ENCODE results near the gene PTTG1IP. TPM values are rescaled to one million over a fixed set of nuclear protein-coding genes. Genes with fewer than 3 reads are reported as not detected.

Gene PTTG1IP, protein sequence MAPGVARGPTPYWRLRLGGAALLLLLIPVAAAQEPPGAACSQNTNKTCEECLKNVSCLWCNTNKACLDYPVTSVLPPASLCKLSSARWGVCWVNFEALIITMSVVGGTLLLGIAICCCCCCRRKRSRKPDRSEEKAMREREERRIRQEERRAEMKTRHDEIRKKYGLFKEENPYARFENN
- total RNA-seq, result 10 to 100 TPM; 80.3 to 82.6 TPM

DNA sequence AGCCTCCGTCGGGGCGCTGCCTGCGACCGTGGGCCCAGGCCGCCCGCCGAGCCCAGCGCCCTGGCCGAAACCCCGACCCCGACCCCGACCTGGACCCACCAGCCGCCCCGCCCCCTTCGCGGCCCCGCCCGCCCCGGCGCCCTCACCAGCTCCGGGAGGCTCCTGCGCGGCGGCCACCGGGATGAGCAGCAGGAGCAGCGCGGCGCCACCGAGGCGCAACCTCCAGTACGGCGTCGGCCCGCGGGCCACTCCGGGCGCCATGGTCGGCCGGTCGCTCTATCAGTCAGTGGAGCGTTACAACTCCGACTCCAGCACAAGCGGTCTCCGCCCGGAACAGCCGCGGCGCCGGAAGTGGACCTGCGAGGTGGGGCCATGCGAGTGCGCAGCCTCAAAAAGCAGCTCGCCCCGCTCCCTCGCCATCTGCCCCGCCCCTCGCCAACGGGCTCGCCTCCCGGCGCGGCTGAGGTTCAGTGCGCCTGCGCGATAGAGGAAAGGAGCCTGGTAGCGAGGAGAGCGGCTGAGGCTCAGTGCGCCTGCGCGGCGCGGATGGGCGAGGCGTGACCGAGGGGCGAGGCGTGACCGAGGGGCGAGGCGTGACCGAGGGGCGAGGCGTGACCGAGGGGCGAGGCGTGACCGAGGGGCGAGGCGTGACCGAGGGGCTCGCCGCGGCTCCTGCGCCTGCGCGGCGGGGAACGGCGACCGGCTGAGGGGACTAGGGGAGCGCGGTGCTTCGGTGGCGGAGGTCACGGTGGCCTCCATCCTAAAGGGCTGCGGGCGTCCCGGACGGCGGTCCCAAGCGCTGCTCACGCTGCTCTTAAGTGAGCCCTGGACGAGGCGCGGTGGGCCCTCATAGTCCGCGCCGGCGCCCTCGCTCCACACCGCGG lies at the start of gene PTTG1IP:
Gene PTTG1IP (minus strand): TSS at position 335 of the 884 bp plus-strand sequence. CDS start 74 bp downstream, at position 261.
- CTCF ChIA-PET, result interaction anchor here (1.0 to 7.3 kb wide), 14 partner anchors 10 to 264 kb away, joined by 3 to 84 read pairs (median 4); partner anchors contain the start of genes SUMO3 and UBE2G2
- peak; percentile 100 for DNase-seq
- Mint-ChIP-seq H3K36me3 (ENCODE audit: low read depth) (peaks cover 16% of the 10 kb centered on the region), H3K4me1 (peaks cover 59% of the 10 kb centered on the region), H3K27me3 (no peaks in the 10 kb centered on the region), H3K9me3 (no peaks in the 10 kb centered on the region), H3K4me3 (peak within 1 kb of the TSS; percentile 93), H3K27ac (peak within 1 kb of the TSS; percentile 92)
- POLR2A ChIA-PET, result interaction anchor here (0.6 to 5.2 kb wide), 31 partner anchors 8 to 1449 kb away, joined by 3 to 76 read pairs (median 5); partner anchors contain the start of genes ADARB1, ITGB2, KRTAP12-3 and SLX9

DNA sequence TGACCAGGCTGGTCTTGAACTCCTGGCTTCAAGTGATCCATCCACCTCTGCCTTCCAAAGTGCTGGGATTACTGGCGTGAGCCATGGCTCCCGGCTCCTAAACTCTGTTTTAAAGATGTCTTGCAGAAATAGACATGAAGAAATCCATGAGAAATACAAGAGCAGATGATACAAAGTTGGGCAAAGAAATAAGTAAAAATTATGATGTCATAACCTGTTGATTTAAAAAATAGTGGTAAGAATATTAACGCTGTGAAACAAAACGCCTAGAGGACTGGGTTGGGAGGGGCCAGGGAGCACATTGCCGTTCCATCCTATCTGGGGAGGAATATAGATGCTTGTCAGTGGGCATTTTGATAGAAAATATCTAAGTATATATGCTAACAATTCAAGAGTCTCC lies 48.4 kb upstream of the PTTG1IP start:
- ChIA-PET CTCF (no interaction called here), POLR2A (interaction anchor here (1.8 kb wide), 1 partner anchor 18 kb away, joined by 4 read pairs; the partner anchor contains the start of gene SLX9)
- peak overlapping the region; percentile 100 for H3K4me3 Mint-ChIP-seq
- DNase-seq, result no peak
- peaks cover 71% of the 10 kb centered on the region for H3K4me1 Mint-ChIP-seq
- H3K36me3 Mint-ChIP-seq (ENCODE audit: low read depth), result peaks cover 55% of the 10 kb centered on the region
- peak overlapping the region; percentile 62 for H3K27ac Mint-ChIP-seq
- no peaks in the 10 kb centered on the region for H3K27me3 Mint-ChIP-seq
- H3K9me3 Mint-ChIP-seq, result no peaks in the 10 kb centered on the region

DNA sequence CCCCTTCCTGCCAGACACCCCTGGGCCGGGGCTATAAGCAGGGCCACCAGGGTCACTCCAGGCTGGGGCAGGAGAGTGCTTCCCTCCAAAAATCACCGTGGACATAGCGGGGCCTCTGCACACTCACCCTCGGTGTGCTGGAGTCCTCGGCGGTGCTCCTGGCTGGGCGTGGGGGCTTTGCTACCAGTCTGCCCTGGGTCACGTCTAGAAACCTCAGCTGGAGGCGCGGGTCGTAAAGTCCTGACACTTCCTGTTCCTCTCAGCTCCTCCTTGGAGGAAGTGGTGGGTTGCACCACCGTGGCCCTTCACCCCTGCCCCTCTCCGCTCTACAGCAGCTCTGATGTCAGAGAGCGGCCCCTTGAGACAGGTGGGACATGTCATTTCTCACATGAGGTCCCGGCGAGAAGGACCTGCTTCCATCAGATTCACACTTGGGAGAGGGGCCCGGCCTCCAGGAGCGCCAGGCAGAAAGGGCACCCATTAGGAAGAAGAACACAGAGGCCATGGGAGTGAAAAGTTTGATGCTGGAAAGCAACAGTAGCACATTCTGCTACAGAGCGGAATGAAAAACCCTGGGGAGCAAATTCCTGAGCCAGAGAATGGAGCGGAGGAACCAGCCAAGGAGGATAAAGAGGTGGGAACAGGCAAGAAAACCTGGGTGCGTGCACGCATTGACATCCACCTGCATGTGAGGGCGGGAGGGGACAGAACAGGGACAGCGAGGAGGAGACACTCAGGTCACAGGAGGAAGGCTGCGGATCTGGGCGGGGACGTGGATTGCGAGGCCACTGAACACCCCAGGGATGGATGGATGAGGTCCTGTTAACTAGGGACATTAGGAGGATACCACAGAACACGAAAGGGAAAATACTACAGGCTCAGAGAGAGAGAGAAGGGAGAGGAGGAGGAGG lies 47.5 kb upstream of the PTTG1IP start, which contains the start of gene ITGB2:
Gene ITGB2 (minus strand): TSS at position 206 of the 911 bp plus-strand sequence. CDS start 10,117 bp downstream, outside the sequence.
- no peaks in the 10 kb centered on the region for H3K27me3 Mint-ChIP-seq
- peak; percentile 76 for DNase-seq
- H3K4me3 Mint-ChIP-seq, result peak within 1 kb of the TSS; percentile 100
- ChIA-PET CTCF (interaction anchor here (1.0 to 1.6 kb wide), 2 partner anchors 10 to 121 kb away, joined by 4 read pairs; no protein-coding TSS in a partner anchor), POLR2A (interaction anchor here (0.7 to 2.4 kb wide), 8 partner anchors 8 to 50 kb away, joined by 3 to 14 read pairs (median 4); partner anchors contain the start of gene SLX9)
- peak within 1 kb of the TSS; percentile 88 for H3K27ac Mint-ChIP-seq
- peaks cover 62% of the 10 kb centered on the region for H3K36me3 Mint-ChIP-seq (ENCODE audit: low read depth)
- peaks cover 70% of the 10 kb centered on the region for H3K4me1 Mint-ChIP-seq
- no peaks in the 10 kb centered on the region for H3K9me3 Mint-ChIP-seq

DNA sequence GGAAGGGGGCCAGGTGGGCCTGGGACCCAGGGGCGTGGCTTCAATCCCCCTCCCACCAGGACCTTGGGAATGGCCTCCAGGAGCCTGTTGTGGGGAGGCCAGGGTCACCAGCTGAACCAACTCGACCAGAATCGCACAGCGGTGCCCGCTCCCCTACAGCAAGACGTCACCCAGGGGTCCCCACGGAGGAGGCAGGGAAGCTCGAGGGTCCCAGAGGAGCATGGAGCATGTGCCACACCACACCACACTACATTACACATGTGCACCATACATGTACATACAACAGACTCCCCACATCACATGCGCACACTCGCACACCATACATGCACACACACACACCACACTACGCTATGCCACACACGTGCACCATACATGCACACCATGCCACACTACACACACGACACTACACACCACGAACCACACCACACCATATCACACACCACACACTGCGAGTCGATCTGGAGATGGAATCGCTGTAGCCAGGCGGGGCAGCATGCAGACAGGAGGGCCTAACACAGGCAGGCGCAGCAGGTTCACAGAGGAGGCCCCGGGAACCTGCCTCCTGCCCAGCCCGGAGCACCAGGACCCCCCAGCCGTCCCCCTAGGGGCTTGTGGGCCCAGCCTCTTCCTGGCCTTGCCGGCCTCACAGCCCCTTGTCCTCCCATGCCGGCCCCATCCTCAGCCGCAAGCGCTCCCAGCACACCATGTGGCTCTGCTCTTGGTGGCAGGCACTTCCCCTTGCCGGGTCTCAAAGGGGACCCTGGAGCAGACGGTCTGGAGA lies 46.6 kb upstream of the PTTG1IP start:
- DNase-seq, result peak; percentile 50
- Mint-ChIP-seq H3K27ac (peak overlapping the region; percentile 88), H3K27me3 (no peaks in the 10 kb centered on the region), H3K36me3 (ENCODE audit: low read depth) (peaks cover 67% of the 10 kb centered on the region), H3K4me3 (peak overlapping the region; percentile 100), H3K4me1 (peaks cover 72% of the 10 kb centered on the region), H3K9me3 (no peaks in the 10 kb centered on the region)
- ChIA-PET POLR2A (interaction anchor here (0.7 to 9.2 kb wide), 13 partner anchors 8 to 49 kb away, joined by 3 to 203 read pairs (median 4); partner anchors contain the start of gene SLX9), CTCF (interaction anchor here (0.8 to 1.8 kb wide), 7 partner anchors 11 to 120 kb away, joined by 3 to 12 read pairs (median 4); partner anchors contain the start of gene PTTG1IP)

- H3K36me3 Mint-ChIP-seq (ENCODE audit: low read depth), result peaks cover 73% of the 10 kb centered on the region
- peak overlapping the region; percentile 88 for H3K27ac Mint-ChIP-seq
- no peaks in the 10 kb centered on the region for H3K27me3 Mint-ChIP-seq
- POLR2A ChIA-PET, result interaction anchor here (0.8 to 9.2 kb wide), 8 partner anchors 10 to 46 kb away, joined by 3 to 203 read pairs (median 4); partner anchors contain the start of genes PTTG1IP and SLX9
- no peaks in the 10 kb centered on the region for H3K9me3 Mint-ChIP-seq
- CTCF ChIA-PET, result interaction anchor here (0.7 to 1.8 kb wide), 6 partner anchors 12 to 119 kb away, joined by 3 to 12 read pairs (median 3); partner anchors contain the start of gene PTTG1IP
- H3K4me3 Mint-ChIP-seq, result peak overlapping the region; percentile 100
- H3K4me1 Mint-ChIP-seq, result peaks cover 71% of the 10 kb centered on the region
- DNase-seq, result no peak
Observed at GRCh38 chr21:44919111-44919912, 45.8 kb upstream of the PTTG1IP start.

GRCh38 chr21:44918581-44919033 lies 45.1 kb upstream of the PTTG1IP start:
- no peaks in the 10 kb centered on the region for H3K9me3 Mint-ChIP-seq
- peak overlapping the region; percentile 100 for H3K4me3 Mint-ChIP-seq
- H3K27ac Mint-ChIP-seq, result peak overlapping the region; percentile 85
- ChIA-PET CTCF (interaction anchor here (1.0 to 1.8 kb wide), 4 partner anchors 13 to 44 kb away, joined by 3 to 12 read pairs (median 4); no protein-coding TSS in a partner anchor), POLR2A (interaction anchor here (1.0 to 9.2 kb wide), 4 partner anchors 10 to 35 kb away, joined by 3 to 203 read pairs (median 8); no protein-coding TSS in a partner anchor)
- H3K4me1 Mint-ChIP-seq, result peaks cover 70% of the 10 kb centered on the region
- DNase-seq, result no peak
- H3K36me3 Mint-ChIP-seq (ENCODE audit: low read depth), result peaks cover 71% of the 10 kb centered on the region
- H3K27me3 Mint-ChIP-seq, result no peaks in the 10 kb centered on the region

DNA sequence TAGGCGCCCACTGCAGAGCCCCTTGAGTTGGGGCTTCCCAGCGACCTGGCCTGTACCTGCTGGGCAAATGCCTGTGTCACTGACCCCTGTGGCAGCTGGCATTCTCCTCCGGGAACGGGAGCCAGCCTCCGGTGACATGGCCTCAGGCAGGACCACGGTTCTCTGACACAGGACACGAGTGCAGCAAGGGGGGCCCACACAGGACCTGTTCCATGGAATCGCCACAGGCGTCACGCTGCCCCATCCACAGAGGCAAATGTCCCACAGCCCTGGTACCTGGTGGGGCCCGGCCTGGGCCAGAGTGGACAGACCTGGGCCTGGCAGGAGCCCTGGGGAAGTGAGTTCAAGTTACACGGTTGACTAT lies 44.6 kb upstream of the PTTG1IP start:
- ChIA-PET POLR2A (interaction anchor here (1.4 to 9.2 kb wide), 5 partner anchors 11 to 46 kb away, joined by 4 to 203 read pairs (median 7); partner anchors contain the start of gene PTTG1IP), CTCF (interaction anchor here (0.9 to 1.8 kb wide), 5 partner anchors 9 to 221 kb away, joined by 3 to 7 read pairs (median 5); no protein-coding TSS in a partner anchor)
- peaks cover 71% of the 10 kb centered on the region for H3K36me3 Mint-ChIP-seq (ENCODE audit: low read depth)
- peaks cover 73% of the 10 kb centered on the region for H3K4me1 Mint-ChIP-seq
- H3K27ac Mint-ChIP-seq, result peak overlapping the region; percentile 85
- DNase-seq, result no peak
- H3K4me3 Mint-ChIP-seq, result peak overlapping the region; percentile 100
- no peaks in the 10 kb centered on the region for H3K27me3 Mint-ChIP-seq
- H3K9me3 Mint-ChIP-seq, result no peaks in the 10 kb centered on the region

- ChIA-PET CTCF (interaction anchor here (0.9 to 1.8 kb wide), 5 partner anchors 9 to 221 kb away, joined by 3 to 7 read pairs (median 5); no protein-coding TSS in a partner anchor), POLR2A (interaction anchor here (1.4 to 9.2 kb wide), 4 partner anchors 11 to 45 kb away, joined by 4 to 203 read pairs (median 8); partner anchors contain the start of gene PTTG1IP)
- H3K27me3 Mint-ChIP-seq, result no peaks in the 10 kb centered on the region
- peak overlapping the region; percentile 93 for H3K27ac Mint-ChIP-seq
- DNase-seq, result no peak
- peak overlapping the region; percentile 100 for H3K4me3 Mint-ChIP-seq
- H3K9me3 Mint-ChIP-seq, result no peaks in the 10 kb centered on the region
- H3K36me3 Mint-ChIP-seq (ENCODE audit: low read depth), result peaks cover 66% of the 10 kb centered on the region
- H3K4me1 Mint-ChIP-seq, result peaks cover 70% of the 10 kb centered on the region
Observed at GRCh38 chr21:44917446-44918106, 44.1 kb upstream of the PTTG1IP start.

- POLR2A ChIA-PET, result interaction anchor here (1.1 to 9.2 kb wide), 6 partner anchors 12 to 260 kb away, joined by 3 to 203 read pairs (median 5); partner anchors contain the start of genes KRTAP12-3 and PTTG1IP
- peak overlapping the region; percentile 93 for H3K27ac Mint-ChIP-seq
Observed at GRCh38 chr21:44916965-44917364, 43.5 kb upstream of the PTTG1IP start.

More at GRCh38 chr21:44916965-44917364, 43.5 kb upstream of the PTTG1IP start:
- DNase-seq, result no peak
- H3K27me3 Mint-ChIP-seq, result no peaks in the 10 kb centered on the region
- H3K4me1 Mint-ChIP-seq, result peaks cover 72% of the 10 kb centered on the region
- H3K4me3 Mint-ChIP-seq, result peak overlapping the region; percentile 100
- no peaks in the 10 kb centered on the region for H3K9me3 Mint-ChIP-seq
- peaks cover 68% of the 10 kb centered on the region for H3K36me3 Mint-ChIP-seq (ENCODE audit: low read depth)
- CTCF ChIA-PET, result interaction anchor here (0.9 to 1.8 kb wide), 4 partner anchors 10 to 222 kb away, joined by 3 to 7 read pairs (median 4); no protein-coding TSS in a partner anchor

Data from activated CD4-positive, alpha-beta memory T cell treated with anti-CD3 and anti-CD28 coated beads, Interleukin-2, amount 10 ng/mL, durations not matched to agents 7 days and 5 days (primary cell).